Liver (tissue), 3 donors: ENCODE results near the gene SERPINI2.

Experiments
- EGR1 ChIP-seq, 2 donors: IDR thresholded peaks; 2 replicates each; pipeline ENCODE4 v1.6.1; 2016 to 2018; ENCODE audit warnings: antibody characterized with exemption in 2 of 2, low read depth in 2 of 2
- MAX ChIP-seq: IDR thresholded peaks from 2 replicates; pipeline ENCODE4 v1.6.1; 2016; ENCODE audit warnings: antibody characterized with exemption
- RAD21 ChIP-seq, 2 donors: IDR thresholded peaks; 2 replicates each; pipeline ENCODE4 v1.6.1; 2016; ENCODE audit warnings: antibody characterized with exemption in 2 of 2, mild to moderate bottlenecking in 2 of 2
- YY1 ChIP-seq: IDR thresholded peaks from 2 replicates; pipeline ENCODE4 v1.6.1; 2016; ENCODE audit warnings: antibody characterized with exemption, mild to moderate bottlenecking
- TF ChIP-seq, protein P1 (sequence below): fragments of 150-350 bp; IDR thresholded peaks from 2 replicates; pipeline ENCODE4 v1.5.1; 2017; ENCODE audit warnings: improper control_type of control experiment, low read depth, low read length; ENCODE audit not compliant: missing input control
- TF ChIP-seq, protein P2 (sequence below): IDR thresholded peaks from 2 replicates; pipeline ENCODE4 v1.6.1; 2016; ENCODE audit warnings: antibody characterized with exemption
- donor health status: healthy.
- donor health status: healthy.

DNA sequence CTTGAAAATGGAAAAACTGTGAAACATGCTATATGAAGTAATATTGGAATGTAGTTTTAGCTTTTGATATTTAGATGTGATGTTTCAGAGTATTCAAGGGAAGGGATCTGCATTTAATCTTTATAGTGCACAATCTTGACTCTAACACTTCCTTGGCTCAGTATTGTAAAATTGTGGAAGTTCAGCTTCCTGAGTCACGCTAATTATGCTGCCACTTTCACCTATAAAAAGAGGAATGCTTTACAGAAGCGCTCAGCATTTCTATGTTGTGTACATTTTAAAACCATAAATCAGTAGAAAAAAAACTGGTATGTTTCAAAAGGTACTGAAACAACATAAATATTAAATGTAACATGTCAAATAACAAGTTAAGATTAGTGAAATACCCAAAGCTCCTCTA lies 32.6 kb downstream of the SERPINI2 start:
- TF ChIP-seq, protein P1, sequence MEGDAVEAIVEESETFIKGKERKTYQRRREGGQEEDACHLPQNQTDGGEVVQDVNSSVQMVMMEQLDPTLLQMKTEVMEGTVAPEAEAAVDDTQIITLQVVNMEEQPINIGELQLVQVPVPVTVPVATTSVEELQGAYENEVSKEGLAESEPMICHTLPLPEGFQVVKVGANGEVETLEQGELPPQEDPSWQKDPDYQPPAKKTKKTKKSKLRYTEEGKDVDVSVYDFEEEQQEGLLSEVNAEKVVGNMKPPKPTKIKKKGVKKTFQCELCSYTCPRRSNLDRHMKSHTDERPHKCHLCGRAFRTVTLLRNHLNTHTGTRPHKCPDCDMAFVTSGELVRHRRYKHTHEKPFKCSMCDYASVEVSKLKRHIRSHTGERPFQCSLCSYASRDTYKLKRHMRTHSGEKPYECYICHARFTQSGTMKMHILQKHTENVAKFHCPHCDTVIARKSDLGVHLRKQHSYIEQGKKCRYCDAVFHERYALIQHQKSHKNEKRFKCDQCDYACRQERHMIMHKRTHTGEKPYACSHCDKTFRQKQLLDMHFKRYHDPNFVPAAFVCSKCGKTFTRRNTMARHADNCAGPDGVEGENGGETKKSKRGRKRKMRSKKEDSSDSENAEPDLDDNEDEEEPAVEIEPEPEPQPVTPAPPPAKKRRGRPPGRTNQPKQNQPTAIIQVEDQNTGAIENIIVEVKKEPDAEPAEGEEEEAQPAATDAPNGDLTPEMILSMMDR: no peak
- TF ChIP-seq MAX: no peak
- TF ChIP-seq RAD21 (IDR thresholded peaks at IDR 0.05): no peak
- TF ChIP-seq, protein P2, sequence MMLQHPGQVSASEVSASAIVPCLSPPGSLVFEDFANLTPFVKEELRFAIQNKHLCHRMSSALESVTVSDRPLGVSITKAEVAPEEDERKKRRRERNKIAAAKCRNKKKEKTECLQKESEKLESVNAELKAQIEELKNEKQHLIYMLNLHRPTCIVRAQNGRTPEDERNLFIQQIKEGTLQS: no peak
- TF ChIP-seq YY1: no peak
- no peak for TF ChIP-seq EGR1 (IDR thresholded peaks at IDR 0.05; ENCODE audit: low read depth in 2 of 2)
